ENCODE results near the gene PLPP4.

The PLPP4 gene

DNA sequence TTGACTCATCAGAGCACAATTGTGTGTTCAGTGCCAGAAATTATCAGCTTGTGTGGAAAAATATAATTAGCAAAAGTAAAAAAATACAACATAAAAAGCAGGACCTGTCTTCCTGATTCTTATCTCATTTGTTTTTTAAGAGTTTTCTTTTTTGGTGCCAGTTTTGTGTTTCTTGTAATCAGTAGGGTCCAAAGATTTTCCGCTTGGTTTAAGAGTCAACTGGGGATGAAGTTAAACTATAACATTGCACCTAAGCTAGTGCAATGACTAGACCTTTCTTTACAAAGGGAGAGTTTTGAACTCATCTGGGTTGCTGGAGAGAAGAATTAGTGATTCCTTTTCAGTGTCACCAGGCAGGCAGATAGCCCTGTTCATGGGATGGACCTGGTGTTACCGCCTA, 113.4 kb downstream of the PLPP4 start:
- DNase-seq, result no peak
- Histone ChIP-seq H3K36me3 (replicated peaks) (no peaks in the 10 kb centered on the region), H3K27me3 (replicated peaks) (no peaks in the 10 kb centered on the region), H3K4me3 (ENCODE audit: low read depth, low read length) (no peak overlapping the region), H3K27ac (no peak overlapping the region)
- in situ Hi-C loops (cut with HindIII; ENCODE audit: low pct_ligation_motif_present, low sequenced_read_pairs), result no loop called here
- TF ChIP-seq, protein P1, sequence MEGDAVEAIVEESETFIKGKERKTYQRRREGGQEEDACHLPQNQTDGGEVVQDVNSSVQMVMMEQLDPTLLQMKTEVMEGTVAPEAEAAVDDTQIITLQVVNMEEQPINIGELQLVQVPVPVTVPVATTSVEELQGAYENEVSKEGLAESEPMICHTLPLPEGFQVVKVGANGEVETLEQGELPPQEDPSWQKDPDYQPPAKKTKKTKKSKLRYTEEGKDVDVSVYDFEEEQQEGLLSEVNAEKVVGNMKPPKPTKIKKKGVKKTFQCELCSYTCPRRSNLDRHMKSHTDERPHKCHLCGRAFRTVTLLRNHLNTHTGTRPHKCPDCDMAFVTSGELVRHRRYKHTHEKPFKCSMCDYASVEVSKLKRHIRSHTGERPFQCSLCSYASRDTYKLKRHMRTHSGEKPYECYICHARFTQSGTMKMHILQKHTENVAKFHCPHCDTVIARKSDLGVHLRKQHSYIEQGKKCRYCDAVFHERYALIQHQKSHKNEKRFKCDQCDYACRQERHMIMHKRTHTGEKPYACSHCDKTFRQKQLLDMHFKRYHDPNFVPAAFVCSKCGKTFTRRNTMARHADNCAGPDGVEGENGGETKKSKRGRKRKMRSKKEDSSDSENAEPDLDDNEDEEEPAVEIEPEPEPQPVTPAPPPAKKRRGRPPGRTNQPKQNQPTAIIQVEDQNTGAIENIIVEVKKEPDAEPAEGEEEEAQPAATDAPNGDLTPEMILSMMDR (IDR thresholded peaks at IDR 0.05; ENCODE audit: low read depth, low read length, missing control alignments), result no peak

DNA sequence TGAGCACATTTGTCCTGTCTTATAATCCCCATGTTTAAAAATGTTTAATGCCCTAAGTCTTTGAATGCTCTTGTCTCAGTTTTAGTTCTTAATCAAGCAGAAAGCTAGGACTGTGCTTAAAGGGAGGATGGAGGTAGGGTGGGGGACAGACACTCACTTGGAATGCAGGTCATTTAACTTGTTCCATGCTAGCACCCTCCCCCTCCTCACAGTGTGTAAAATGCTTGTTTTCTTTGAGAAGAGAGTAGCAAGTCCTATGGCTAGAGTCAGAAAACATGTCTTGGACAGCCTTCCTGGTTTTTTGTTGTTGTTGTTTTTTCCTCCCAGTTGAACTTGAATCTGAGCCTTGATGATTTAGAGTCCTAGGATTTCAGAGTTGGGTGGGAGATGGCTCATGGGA, 114.2 kb downstream of the PLPP4 start:
- in situ Hi-C loops (cut with HindIII; ENCODE audit: low pct_ligation_motif_present, low sequenced_read_pairs), result no loop called here
- TF ChIP-seq, protein P1 (IDR thresholded peaks at IDR 0.05; ENCODE audit: low read depth, low read length, missing control alignments), result no peak
- Histone ChIP-seq H3K27me3 (replicated peaks) (no peaks in the 10 kb centered on the region), H3K36me3 (replicated peaks) (no peaks in the 10 kb centered on the region), H3K4me3 (ENCODE audit: low read depth, low read length) (no peak overlapping the region), H3K27ac (no peak overlapping the region)
- no peak for DNase-seq

DNA sequence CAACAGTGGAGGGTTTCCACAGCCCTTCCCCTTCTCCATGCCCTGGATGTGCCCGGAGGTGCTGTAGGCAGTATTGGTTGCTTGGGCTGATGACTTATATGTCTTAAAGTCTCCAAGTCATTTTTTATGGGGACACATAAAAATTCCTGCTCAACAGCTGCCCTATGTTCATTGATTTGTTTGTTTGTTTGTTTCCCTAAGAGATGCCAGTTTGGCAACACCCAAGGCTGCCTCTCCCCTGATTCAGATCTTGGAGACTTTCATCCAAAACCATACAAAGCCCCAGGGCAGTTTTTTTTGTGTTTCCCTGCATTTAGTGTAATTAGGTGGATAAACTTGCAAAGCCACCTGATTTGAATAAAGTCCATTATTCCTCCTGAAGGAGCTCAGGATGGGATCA, 115.3 kb downstream of the PLPP4 start:
- TF ChIP-seq, protein P1 (IDR thresholded peaks at IDR 0.05; ENCODE audit: low read depth, low read length, missing control alignments), result no peak
- Histone ChIP-seq H3K27ac (no peak overlapping the region), H3K36me3 (replicated peaks) (no peaks in the 10 kb centered on the region), H3K4me3 (ENCODE audit: low read depth, low read length) (no peak overlapping the region), H3K27me3 (replicated peaks) (no peaks in the 10 kb centered on the region)
- in situ Hi-C loops (cut with HindIII; ENCODE audit: low pct_ligation_motif_present, low sequenced_read_pairs), result no loop called here
- no peak for DNase-seq

DNA sequence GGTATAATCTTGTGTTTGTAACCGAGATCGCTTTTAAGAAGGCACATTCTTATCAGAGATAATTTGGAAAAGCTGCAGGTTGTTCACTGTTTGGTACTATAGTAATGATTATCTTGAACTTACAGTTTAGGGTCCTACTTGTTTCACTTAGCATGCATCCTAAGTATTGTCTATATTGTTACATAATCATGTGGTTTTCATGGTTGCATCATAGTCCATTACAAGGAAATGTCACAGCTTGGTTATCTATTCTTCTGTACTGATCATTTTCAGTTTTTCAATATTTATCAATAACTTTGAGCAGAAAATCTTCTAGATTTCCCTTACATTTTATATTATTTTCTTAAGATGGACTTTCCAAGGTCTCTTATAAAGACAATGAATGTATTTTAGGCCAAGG, 116.3 kb downstream of the PLPP4 start:
- TF ChIP-seq, protein P1 (IDR thresholded peaks at IDR 0.05; ENCODE audit: low read depth, low read length, missing control alignments), result no peak
- in situ Hi-C loops (cut with HindIII; ENCODE audit: low pct_ligation_motif_present, low sequenced_read_pairs), result no loop called here
- H3K4me3 ChIP-seq (ENCODE audit: low read depth, low read length), result no peak overlapping the region
- no peak for DNase-seq
- H3K27ac ChIP-seq, result no peak overlapping the region
- no peaks in the 10 kb centered on the region for H3K36me3 ChIP-seq (replicated peaks)
- no peaks in the 10 kb centered on the region for H3K27me3 ChIP-seq (replicated peaks)

DNA sequence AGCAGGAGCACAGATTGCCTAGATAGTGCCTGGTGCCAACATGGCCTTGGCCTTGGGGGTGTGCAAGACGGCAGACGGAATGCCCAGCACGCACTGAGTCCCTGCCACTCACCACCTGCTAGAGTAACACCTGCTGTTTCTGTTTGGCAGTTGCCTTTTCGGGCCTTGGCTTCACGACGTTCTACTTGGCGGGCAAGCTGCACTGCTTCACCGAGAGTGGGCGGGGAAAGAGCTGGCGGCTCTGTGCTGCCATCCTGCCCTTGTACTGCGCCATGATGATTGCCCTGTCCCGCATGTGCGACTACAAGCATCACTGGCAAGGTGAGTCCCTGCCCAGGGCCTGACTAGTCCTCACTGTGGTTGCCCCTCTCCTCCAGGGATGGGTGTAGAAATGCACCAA, 118.0 kb downstream of the PLPP4 start:
- TF ChIP-seq, protein P1 (IDR thresholded peaks at IDR 0.05; ENCODE audit: low read depth, low read length, missing control alignments), result no peak
- Histone ChIP-seq H3K4me3 (ENCODE audit: low read depth, low read length) (no peak overlapping the region), H3K36me3 (replicated peaks) (no peaks in the 10 kb centered on the region), H3K27me3 (replicated peaks) (no peaks in the 10 kb centered on the region), H3K27ac (no peak overlapping the region)
- in situ Hi-C loops (cut with HindIII; ENCODE audit: low pct_ligation_motif_present, low sequenced_read_pairs), result no loop called here
- DNase-seq, result no peak

DNA sequence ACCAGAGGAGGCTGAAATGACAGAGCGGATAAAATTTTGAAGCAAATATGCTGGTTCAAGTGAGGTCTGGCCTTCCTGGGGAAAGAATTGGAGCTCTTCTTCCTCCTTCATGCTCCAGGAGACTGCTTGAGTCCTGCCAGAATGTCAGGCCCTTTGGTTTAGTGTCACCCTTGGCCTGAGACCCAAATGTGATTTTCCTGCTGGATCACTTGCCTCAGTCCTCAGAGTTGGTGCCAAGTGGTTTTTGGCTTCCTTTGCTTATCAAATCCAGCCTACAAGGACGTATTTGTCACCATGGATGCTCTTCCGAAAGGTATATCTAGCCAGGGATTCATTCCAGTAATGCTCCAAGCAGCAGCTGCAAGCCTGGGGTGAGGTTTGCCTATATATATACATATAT, 118.4 kb downstream of the PLPP4 start:
- Histone ChIP-seq H3K27me3 (replicated peaks) (no peaks in the 10 kb centered on the region), H3K4me3 (ENCODE audit: low read depth, low read length) (no peak overlapping the region), H3K36me3 (replicated peaks) (no peaks in the 10 kb centered on the region), H3K27ac (no peak overlapping the region)
- TF ChIP-seq, protein P1 (IDR thresholded peaks at IDR 0.05; ENCODE audit: low read depth, low read length, missing control alignments), result no peak
- DNase-seq, result no peak
- in situ Hi-C loops (cut with HindIII; ENCODE audit: low pct_ligation_motif_present, low sequenced_read_pairs), result no loop called here
